Motor neuron (in vitro differentiated cells): Measurements from ENCODE around the gene GUCY2C. TPM values are rescaled to one million over a fixed set of nuclear protein-coding genes. Genes with fewer than 3 reads are reported as not detected.

Experiments used
- ATAC-seq, 8 experiments: fragments of 200-7000 bp; cut with Tn5 transposase; replicated peaks in 6 of 8; 2 replicates each; pipeline ENCODE4 v1.8.0; 2021; ENCODE audit warnings: mild to moderate bottlenecking in 8 of 8, moderate library complexity in 8 of 8
- H3K27ac ChIP-seq, 2 donors: fragments of 250-450 bp; sonication (Bioruptor Pico); 2 replicates each; pipeline ENCODE4 v1.9.0; 2021; ENCODE audit warnings: antibody characterized with exemption in 2 of 2, mild to moderate bottlenecking in 2 of 2, moderate library complexity in 1 of 2
- H3K4me1 ChIP-seq, 2 donors: fragments of 250-450 bp; sonication (Bioruptor Pico); replicated peaks in 1 of 2; 2 replicates each; pipeline ENCODE4 v1.6.1; 2021; ENCODE audit warnings: antibody characterized with exemption in 2 of 2, mild to moderate bottlenecking in 2 of 2, moderate library complexity in 1 of 2
- H3K4me3 ChIP-seq, 5 donors: fragments of 250-450 bp; sonication (Bioruptor Pico); 2 replicates each; pipeline ENCODE4 v1.9.0; 2021; ENCODE audit warnings: antibody characterized with exemption in 5 of 5, mild to moderate bottlenecking in 5 of 5, moderate library complexity in 4 of 5
- WGBS, 10 experiments: fragments of 450-650 bp; shearing (Covaris generic); methylation state at CpG; one replicate each; pipeline ENCODE4 v1.0.0; 2022; 5-methylcytosine and 5-hydroxymethylcytosine counted together
- in situ Hi-C, 9 experiments: fragments of 400-800 bp; cut with MboI; loops; one replicate each; pipeline ENCODE4 v1.15.0; 2021; ENCODE audit warnings: low sequenced_read_pairs in 9 of 9, low pct_unique_long_range_greater_than_20kb in 2 of 9; ENCODE audit not compliant: unreplicated experiment in 9 of 9
- total RNA-seq, 8 experiments: library from RNA; unstranded; fragments of 300-600 nt; gene quantifications; 2 replicates each; pipeline versions ENCODE4 v1.2.3 to v1.2.4, GENCODE V29; 2022

The GUCY2C gene
- total RNA-seq, 8 experiments from 2014 or later: 0.07 TPM; not detected in 7

DNA sequence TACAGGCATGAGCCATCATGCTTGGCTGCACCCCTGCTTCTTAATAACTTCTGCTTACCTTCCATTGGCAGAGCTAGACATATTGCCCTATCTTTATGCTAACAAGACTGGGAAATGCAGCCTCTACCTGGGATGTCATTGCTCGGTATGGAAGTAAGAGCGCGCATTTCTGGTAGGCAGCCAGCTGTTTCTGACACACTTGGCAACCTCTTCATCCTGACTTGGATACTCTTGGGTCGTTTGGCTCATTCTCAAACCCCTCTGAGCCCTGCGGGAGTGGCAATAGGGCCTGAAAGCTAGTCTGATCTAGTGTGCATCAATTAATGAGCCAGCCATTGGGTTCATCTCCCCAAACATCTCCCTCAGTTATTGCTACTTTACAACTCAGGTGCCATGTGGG, 123.3 kb downstream of the GUCY2C start:
- 40 to 93% (median 75%) methylated on average over 1 to 5 of the region's 5 CpGs; no CpG with 5 or more reads in 6 of the 10 experiments for WGBS, 10 experiments
- ATAC-seq: no peak
- in situ Hi-C loops: no loop called here

DNA sequence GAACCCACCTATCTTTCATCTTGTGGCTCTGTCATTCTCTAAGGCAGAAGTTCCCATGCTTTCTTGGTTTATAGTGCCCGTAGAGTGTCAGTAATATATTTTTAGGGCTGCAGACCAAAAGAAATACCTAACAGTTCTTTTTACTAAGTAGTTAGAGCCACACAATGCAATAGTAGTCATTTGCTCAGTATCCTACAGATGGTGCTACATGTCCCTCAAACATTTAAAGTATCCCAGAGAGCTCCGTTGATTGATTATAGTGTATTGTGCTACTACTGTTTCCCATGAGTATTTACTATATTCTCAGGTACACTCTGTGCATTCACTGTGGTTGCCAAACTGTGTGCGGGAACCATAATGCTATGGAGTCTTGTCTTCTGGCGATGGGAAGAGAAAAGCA, 124.0 kb downstream of the GUCY2C start:
- Histone ChIP-seq H3K4me1 (peaks cover 0 to 5% of the 10 kb centered on the region in 2 donors), H3K4me3 (no peak overlapping the region), H3K27ac (no peak overlapping the region)
- no peak for ATAC-seq
- in situ Hi-C loops: no loop called here
- WGBS, 10 experiments: 27 to 92% (median 77%) methylated on average over 2 to 4 of the region's 4 CpGs; no CpG with 5 or more reads in 2 of the 10 experiments

More for the DNA sequence above, 123.3 kb downstream of the GUCY2C start:
- H3K4me1 ChIP-seq: peaks cover 0 to under 1% of the 10 kb centered on the region in 2 donors
- H3K4me3 ChIP-seq: no peak overlapping the region
- no peak overlapping the region for H3K27ac ChIP-seq

DNA sequence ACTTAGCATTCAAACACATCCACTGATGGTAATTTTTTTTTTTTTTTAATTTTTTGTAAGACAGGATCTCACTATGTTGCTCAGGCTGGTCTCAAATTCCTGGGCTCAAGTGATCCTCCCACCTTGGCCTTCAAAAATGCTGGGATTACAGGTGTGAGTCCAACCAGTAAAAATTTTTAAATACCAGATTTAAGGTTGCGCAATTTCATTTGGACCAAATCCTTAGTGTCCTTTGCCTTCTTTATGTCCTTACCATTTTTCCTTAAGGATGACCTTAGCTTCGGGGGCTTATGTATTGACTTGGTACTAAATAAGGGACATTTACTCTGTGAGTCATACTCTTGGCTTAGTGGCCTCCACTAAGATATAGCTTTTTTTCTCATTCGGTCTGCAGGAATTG, 124.6 kb downstream of the GUCY2C start:
- 44 to 100% (median 84%) methylated on average over 1 to 3 of the region's 3 CpGs; no CpG with 5 or more reads in 2 of the 10 experiments for WGBS, 10 experiments
- in situ Hi-C loops: no loop called here
- no peak overlapping the region for H3K27ac ChIP-seq
- no peak overlapping the region for H3K4me3 ChIP-seq
- ATAC-seq: no peak
- peaks cover 0 to 5% of the 10 kb centered on the region in 2 donors for H3K4me1 ChIP-seq

DNA sequence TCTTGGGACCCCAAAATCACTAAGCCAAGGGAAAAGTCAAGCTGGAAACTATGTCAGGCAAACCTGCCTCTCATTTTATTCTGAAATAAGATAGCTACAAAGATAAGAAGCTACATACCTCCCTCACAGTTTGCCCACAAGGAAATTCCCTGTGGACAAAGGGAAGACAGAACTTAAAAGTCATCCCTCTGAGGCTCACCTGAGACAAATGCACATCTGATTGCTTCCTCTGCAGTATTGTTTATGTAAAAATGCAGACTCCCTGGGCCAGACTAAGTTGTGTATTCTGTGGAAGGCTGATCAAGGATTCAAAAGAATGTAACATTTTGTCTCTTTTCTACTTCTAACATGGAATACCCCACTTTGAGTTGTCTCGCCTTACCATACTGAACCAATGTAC, 126.2 kb downstream of the GUCY2C start:
- Histone ChIP-seq H3K4me1 (peaks cover 0 to 5% of the 10 kb centered on the region in 2 donors), H3K4me3 (no peak overlapping the region), H3K27ac (no peak overlapping the region)
- ATAC-seq: no peak
- in situ Hi-C loops: no loop called here
- WGBS, 10 experiments: 90 to 100% (median 100%) methylated on average over 1 of the region's 1 CpG; no CpG with 5 or more reads in 6 of the 10 experiments

DNA sequence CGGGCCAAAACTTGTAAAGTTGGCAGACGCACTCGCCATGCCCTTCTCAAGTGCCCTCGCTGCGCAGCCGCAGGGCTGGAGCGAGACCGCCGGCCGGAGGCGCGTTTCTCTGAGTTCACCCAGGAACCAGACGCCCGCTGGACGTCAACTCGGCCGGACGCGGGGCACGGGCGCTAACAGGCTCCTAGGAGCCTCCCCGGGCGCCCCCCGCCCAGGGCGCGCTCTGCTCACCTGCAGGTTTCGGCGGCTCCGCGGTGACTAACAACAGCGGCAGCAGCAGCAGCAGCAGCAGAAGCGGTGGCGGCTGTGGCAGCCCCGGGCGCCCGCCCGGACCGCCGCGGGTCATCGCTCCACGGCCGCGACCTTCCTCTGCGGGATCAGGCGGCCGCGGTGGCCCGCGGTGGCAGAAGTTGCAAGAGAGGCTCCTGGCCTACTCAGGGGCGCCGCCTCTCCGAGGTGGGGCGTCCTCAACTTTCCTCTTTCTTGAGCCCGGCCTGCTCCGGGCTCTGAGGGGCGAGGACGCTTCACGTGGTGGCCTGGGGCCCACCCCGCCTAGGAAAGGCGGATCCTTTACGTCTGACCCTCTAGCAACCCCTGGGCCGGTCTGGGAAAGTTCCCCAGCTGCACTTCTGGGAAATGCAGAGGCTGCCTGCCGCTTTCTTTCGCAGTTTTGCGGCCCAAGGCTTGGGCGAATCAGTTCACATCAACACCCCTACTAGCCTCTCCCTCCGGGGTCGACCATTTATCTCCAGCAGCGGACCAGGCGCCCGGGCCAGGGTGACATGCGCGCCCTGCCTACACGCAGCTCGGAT, 128.8 kb downstream of the GUCY2C start, which contains the start of gene PLBD1:
TSS of gene PLBD1 (minus strand) at position 533 of the 812 bp plus-strand sequence. CDS start at position 346, 187 bp downstream.
- ATAC-seq: peak; percentile 33 to 96 (median 84)
- in situ Hi-C loops: no loop called here
- Histone ChIP-seq H3K4me3 (peak within 1 kb of the TSS; percentile 25 to 31 (median 26)), H3K4me1 (peaks cover 0 to 5% of the 10 kb centered on the region in 2 donors), H3K27ac (no peak within 1 kb of the TSS)
- 0 to 69% (median 36%) methylated on average over 1 to 13 of the region's 76 CpGs; no CpG with 5 or more reads in 3 of the 10 experiments for WGBS, 10 experiments

DNA sequence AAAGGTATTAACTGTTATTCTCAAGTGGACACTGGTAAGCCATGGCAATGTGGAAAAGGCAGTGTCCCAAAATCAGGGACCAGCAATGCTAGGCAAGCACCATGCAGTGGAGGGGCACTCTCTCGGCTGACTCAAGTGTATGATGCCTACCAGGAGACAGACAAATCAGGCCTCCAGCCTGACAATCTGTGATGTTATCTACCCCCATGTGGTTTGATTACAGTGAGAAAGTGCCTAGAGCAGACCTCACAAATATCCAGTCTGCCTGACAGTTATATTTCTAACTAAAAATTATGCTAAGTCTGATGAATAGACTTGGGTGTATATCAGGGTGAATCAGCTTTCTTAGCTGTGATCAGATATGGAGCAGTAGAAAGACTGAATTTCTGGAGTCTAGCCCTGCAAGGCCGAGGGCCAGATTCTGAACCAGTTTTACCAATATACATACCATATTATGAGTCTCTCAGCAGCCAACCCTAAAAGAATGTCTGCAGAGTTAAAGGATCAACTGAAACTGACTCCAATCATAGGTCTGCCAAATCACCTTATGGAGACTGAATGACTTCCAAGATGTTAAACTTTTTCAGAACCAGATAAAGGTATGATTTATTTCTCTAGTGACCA, 132.0 kb downstream of the GUCY2C start:
- Histone ChIP-seq H3K4me1 (peaks cover 0 to 5% of the 10 kb centered on the region in 2 donors), H3K27ac (no peak overlapping the region), H3K4me3 (no peak overlapping the region)
- peak in 2 of 8 experiments; percentile 7 to 56 for ATAC-seq
- 0 to 100% (median 89%) methylated on average over 1 to 2 of the region's 2 CpGs; no CpG with 5 or more reads in 2 of the 10 experiments for WGBS, 10 experiments
- in situ Hi-C loops: no loop called here

DNA sequence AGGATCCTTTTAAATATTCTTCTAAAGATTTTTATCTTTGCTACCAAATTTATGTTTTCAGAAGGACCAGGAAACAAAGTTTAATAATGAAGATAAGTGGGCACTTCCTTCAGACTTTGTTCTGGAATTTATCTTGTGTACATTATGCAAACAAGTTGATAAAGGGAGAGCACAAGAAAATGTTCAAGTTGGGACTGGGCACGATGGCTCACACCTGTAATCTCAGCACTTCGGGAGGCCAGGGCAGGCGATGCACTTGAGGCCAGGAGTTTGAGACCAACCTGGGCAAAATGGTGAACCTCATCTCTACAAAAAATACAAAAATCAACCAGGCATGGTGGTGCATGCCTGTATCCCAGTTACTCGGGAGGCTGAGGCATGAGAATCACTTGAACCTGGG, 133.4 kb downstream of the GUCY2C start:
- H3K4me1 ChIP-seq: peaks cover 0 to 4% of the 10 kb centered on the region in 2 donors
- 31 to 100% (median 96%) methylated on average over 1 to 4 of the region's 4 CpGs; no CpG with 5 or more reads in 3 of the 10 experiments for WGBS, 10 experiments
- ATAC-seq: no peak
- H3K4me3 ChIP-seq: no peak overlapping the region
- in situ Hi-C loops: no loop called here
- H3K27ac ChIP-seq: no peak overlapping the region

Other genes starting within 250 kb of the GUCY2C start
- gene PLBD1, start 128.7 kb downstream of the GUCY2C start, total RNA-seq: 10 to 100 TPM in 1 of 8 experiments, 1 to 10 TPM in 2, under 1 TPM in 5; 0.38 to 18.5 (median 0.86) TPM
- 10 to 100 TPM; 14.5 to 38.5 (median 29.6) TPM for gene WBP11, start 106.9 kb upstream of the GUCY2C start, total RNA-seq
- gene C12orf60, start 107.1 kb upstream of the GUCY2C start, total RNA-seq: 1 to 10 TPM; 1.9 to 4.5 (median 2.5) TPM
- 10 to 100 TPM in 1 of 8 experiments, 1 to 10 TPM in 2, under 1 TPM in 5; 0.41 to 14.0 (median 0.75) TPM for gene SMCO3, start 117.6 kb upstream of the GUCY2C start, total RNA-seq
- gene ART4, start 146.9 kb upstream of the GUCY2C start, total RNA-seq: under 1 TPM; 0.04 to 0.43 (median 0.26) TPM
- gene MGP, start 189.3 kb upstream of the GUCY2C start, total RNA-seq: 100 to 1,000 TPM in 2 of 8 experiments, 10 to 100 TPM in 2, 1 to 10 TPM in 1, under 1 TPM in 2, not detected in 1; 0.05 to 532 (median 26.8) TPM
- 1 to 10 TPM in 1 of 8 experiments, under 1 TPM in 3, not detected in 4; 0.15 to 1.9 (median 0.36) TPM for gene ERP27, start 241.9 kb upstream of the GUCY2C start, total RNA-seq